OCI-LY7 (cell line): ENCODE data around the gene HRAS. TPM values are rescaled to one million over a fixed set of nuclear protein-coding genes. Genes with fewer than 3 reads are reported as not detected.

Experiments used
- BruUV-seq: library from RNA; stranded (reverse); fragments of 400-500 nt; replicated peaks from 2 replicates; lab custom pipeline; 2021; lab: Mats Ljungman, UMichigan
- CTCF ChIA-PET: fragments of 300-600 bp; sonication (Branson Sonifier 250); formaldehyde crosslinking; loops from one replicate; lab custom pipeline; 2022; ENCODE audit warnings: antibody characterized with exemption; ENCODE audit not compliant: unreplicated experiment; lab: Charles Lee
- POLR2A ChIA-PET: fragments of 300-600 bp; sonication (Branson Sonifier 250); formaldehyde crosslinking; loops from one replicate; lab custom pipeline; 2022; ENCODE audit warnings: antibody characterized with exemption; lab: Charles Lee
- DNase-seq: peaks from one replicate; pipeline ENCODE4 v3.0.0-alpha.2; 2015; ENCODE audit warnings: low spot score
- H2AFZ ChIP-seq: fragments of 200-600 bp; sonication (generic), shearing (Covaris generic); 2 replicates; pipeline ENCODE4 v1.6.1; 2014; ENCODE audit warnings: mild to moderate bottlenecking, antibody characterized with exemption, low read length, moderate library complexity
- H3K27ac ChIP-seq: fragments of 200-600 bp; sonication (generic); 2 replicates; pipeline ENCODE4 v1.5.1; 2014; ENCODE audit warnings: mixed run types, low read depth, mild to moderate bottlenecking, moderate library complexity, low read length, inconsistent platforms; ENCODE audit not compliant: poor library complexity, severe bottlenecking
- H3K36me3 ChIP-seq: fragments of 200-600 bp; sonication (generic); 2 replicates; pipeline ENCODE4 v1.6.1; 2014; ENCODE audit warnings: mild to moderate bottlenecking, antibody characterized with exemption, low read length, moderate library complexity, mixed read lengths; ENCODE audit not compliant: insufficient read depth
- H3K4me1 ChIP-seq: fragments of 200-600 bp; sonication (generic); 2 replicates; pipeline ENCODE4 v1.5.1; 2014; ENCODE audit warnings: mild to moderate bottlenecking, low read length; ENCODE audit not compliant: insufficient read depth, poor library complexity, severe bottlenecking
- H3K4me2 ChIP-seq: fragments of 200-600 bp; sonication (generic); 2 replicates; pipeline ENCODE4 v1.6.1; 2014; ENCODE audit warnings: mild to moderate bottlenecking, low read length
- H3K4me3 ChIP-seq: fragments of 200-600 bp; sonication (generic); 2 replicates; pipeline ENCODE4 v1.5.1; 2014; ENCODE audit warnings: mild to moderate bottlenecking, low read depth, low read length; ENCODE audit not compliant: poor library complexity, severe bottlenecking
- H3K79me2 ChIP-seq: fragments of 200-600 bp; sonication (generic); 2 replicates; pipeline ENCODE4 v1.6.1; 2016; ENCODE audit warnings: low read depth, mild to moderate bottlenecking, low read length, moderate library complexity, mixed read lengths; ENCODE audit not compliant: insufficient read depth
- H3K9me2 ChIP-seq: fragments of 200-600 bp; sonication (generic); 2 replicates; pipeline ENCODE4 v1.6.1; 2016; ENCODE audit warnings: mild to moderate bottlenecking, low read length, mixed read lengths; ENCODE audit not compliant: insufficient read depth
- H3K9me3 ChIP-seq: fragments of 200-600 bp; sonication (generic); 2 replicates; pipeline ENCODE4 v1.6.1; 2014; ENCODE audit warnings: mild to moderate bottlenecking, mixed run types, low read length, mixed read lengths
- H4K20me1 ChIP-seq: fragments of 200-600 bp; sonication (generic); 2 replicates; pipeline ENCODE4 v1.6.1; 2014; ENCODE audit warnings: mild to moderate bottlenecking, antibody characterized with exemption, low read length, moderate library complexity, mixed read lengths; ENCODE audit not compliant: insufficient read depth
- CTCF ChIP-seq: fragments of 200-600 bp; sonication (generic); conservative IDR thresholded peaks from 2 replicates; pipeline ENCODE4 v1.5.1; 2014; ENCODE audit warnings: mild to moderate bottlenecking, antibody characterized with exemption, low read length, moderate library complexity, mixed read lengths
- EZH2phosphoT487 ChIP-seq: fragments of 200-600 bp; sonication (generic); IDR thresholded peaks from 2 replicates; pipeline ENCODE4 v1.6.1; 2018; ENCODE audit warnings: low read depth, borderline replicate concordance, mild to moderate bottlenecking, mixed run types, antibody characterized with exemption, low read length, moderate library complexity, mixed read lengths
- intact Hi-C: fragments of 100-400 bp; cut with micrococcal nuclease; formaldehyde crosslinking; loops from one replicate; pipeline ENCODE4 v1.10.0; 2022; ENCODE audit not compliant: unreplicated experiment
- total RNA-seq, 2 experiments: library from RNA; depleted of rRNA in 1 of 2; stranded (reverse); fragments of >200 nt in 1 of 2; shearing (Covaris generic) in 1 of 2; gene quantifications; 2 replicates each; pipeline ENCODE4 v1.2.3, GENCODE V29; 2014 to 2022

Gene HRAS
- total RNA-seq, 2 experiments from 2014 or later, result 46.9 to 53.0 TPM

DNA sequence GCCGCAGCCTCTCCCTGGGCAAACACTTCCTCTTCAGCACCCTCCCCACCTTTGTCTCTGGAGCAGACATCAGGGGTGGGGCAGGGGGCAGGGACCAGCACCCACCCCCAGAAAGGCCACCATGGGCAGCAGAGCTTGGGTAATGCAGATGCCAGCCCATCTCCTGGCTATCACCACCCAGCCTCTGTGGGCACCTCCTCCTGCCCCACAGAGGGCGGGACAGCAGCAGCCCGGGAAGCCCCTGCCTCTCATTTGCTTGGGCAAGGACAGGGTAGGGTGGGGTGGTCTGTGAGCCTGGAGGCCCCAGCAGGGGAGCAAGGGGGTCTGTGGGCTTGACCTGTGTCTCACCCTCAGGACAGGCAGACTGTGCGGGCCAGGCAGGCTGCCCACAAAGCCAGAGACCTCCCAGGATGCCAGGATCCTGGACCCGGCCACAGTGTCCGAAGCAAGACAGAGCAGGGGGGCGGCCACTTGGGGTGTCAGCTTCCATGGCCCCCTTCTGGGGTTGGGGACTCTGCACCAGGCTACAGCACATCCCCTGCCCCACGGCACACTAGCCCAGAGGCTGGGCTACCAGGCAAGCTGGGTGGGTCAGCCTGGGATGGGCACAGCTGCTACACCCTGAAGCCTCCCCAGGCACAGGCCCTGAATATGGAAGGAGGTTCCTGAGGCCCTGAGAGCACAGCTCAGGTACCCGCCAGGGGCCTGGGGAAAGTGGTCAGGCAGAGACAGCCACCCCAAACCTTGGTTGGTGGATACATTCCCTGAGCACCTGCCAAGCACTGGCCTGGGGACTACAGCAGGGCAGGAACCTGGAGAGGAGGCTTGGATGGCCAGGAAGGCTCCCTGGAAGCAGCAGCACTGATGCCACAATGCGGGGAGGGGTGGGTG lies 32.8 kb downstream of the HRAS start:
- Histone ChIP-seq H3K9me3 (no peaks in the 10 kb centered on the region), H3K9me2 (no peaks in the 10 kb centered on the region), H3K4me1 (peaks cover 25% of the 10 kb centered on the region), H3K4me3 (no peak overlapping the region), H4K20me1 (no peaks in the 10 kb centered on the region), H3K4me2 (no peak overlapping the region), H3K79me2 (peaks cover 18% of the 10 kb centered on the region), H2AFZ (no peak overlapping the region), H3K36me3 (peaks cover 46% of the 10 kb centered on the region), H3K27ac (no peak overlapping the region)
- ChIA-PET CTCF (no interaction called here), POLR2A (interaction anchor here (0.9 kb wide), 1 partner anchor 416 kb away, joined by 3 read pairs; no protein-coding TSS in a partner anchor)
- intact Hi-C loops, result no loop called here
- no TSS peak for BruUV-seq
- DNase-seq, result no peak
- TF ChIP-seq EZH2phosphoT487 (no peak), CTCF (no peak)

DNA sequence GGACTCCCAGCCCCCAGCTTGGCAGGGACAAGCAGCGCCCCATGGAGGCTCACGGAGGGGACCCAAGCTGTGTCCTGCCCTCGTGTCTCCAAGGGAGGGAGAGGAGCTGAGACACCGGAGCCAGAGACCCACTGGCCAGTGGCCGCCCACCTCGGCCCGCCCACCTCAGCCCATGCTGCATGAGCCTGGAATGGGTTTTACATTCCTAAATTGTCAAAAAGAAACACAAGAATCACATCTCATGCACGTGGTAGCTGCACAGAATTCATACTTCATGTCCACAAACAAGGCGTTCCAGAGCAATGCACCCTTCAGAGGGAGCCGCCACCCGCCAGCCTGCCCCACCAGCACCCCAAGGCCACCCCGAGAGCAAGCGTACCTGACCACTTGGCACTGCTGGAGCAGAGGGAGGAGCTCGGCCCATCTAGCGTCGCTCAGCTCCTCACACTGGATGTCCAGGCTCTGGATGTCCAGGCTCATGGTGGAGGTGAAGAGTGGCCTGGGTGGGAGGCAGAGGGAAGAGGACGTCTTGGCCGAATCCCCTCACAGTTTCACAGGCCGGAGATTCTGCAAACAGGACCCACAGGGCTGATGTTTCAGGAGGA lies 33.6 kb downstream of the HRAS start:
- Histone ChIP-seq H4K20me1 (no peaks in the 10 kb centered on the region), H3K79me2 (peaks cover 18% of the 10 kb centered on the region), H3K4me1 (peaks cover 24% of the 10 kb centered on the region), H3K9me2 (no peaks in the 10 kb centered on the region), H3K36me3 (peaks cover 54% of the 10 kb centered on the region), H3K9me3 (no peaks in the 10 kb centered on the region), H3K27ac (no peak overlapping the region), H2AFZ (no peak overlapping the region), H3K4me3 (no peak overlapping the region), H3K4me2 (no peak overlapping the region)
- intact Hi-C loops, result no loop called here
- TF ChIP-seq EZH2phosphoT487, result no peak
- no peak for TF ChIP-seq CTCF
- no peak for DNase-seq
- CTCF ChIA-PET, result no interaction called here
- BruUV-seq, result no TSS peak
- POLR2A ChIA-PET, result no interaction called here
